GM19240 (cell line): Measurements from ENCODE around the gene YPEL2.

Source experiments
- DNase-seq: peaks from one replicate; pipeline ENCODE4 v3.0.0; 2011; ENCODE audit warnings: low spot score; ENCODE audit not compliant: insufficient read length

The YPEL2 gene

DNA sequence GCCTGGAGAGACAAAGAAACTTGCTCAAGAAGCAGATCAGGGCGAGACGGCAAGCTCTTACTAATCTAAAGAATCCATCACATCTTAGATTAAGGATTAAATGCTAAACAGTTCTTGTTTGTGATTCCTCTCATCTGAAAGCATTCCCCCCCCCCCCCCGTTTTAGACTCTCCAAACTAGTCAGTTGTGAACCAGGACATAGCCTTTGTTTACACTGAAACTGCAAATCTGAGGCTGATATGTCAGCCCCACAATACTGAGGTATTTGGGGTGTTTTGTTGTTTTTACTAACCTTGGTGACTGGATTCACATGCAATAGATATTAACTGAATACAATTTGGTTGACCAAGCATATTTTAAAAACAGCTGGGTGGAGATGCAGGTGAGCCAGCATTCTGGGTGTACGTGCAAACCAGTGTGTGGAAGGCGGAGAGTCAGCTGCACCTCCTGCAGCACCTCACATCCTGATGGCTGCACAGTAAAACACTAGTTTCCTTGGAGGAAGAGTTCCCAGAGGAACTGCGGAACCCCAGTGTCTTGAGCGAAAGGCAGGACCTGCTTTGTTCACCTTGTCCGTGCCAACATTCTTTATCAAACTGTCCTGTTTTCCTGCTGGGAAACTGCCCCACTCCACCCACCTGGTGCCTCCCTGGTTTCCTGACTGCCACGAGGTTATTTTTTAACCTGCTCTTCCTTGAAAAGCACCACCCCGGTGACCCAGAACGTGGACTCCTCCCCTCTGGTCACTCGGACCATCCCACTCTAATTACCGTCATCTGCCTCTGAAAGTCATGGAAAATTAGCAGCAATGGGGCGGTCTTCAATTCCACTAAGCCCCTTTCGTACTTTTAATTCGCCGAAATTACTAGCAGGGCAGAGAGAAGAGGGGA is 1.2 kb upstream of the YPEL2 start:
- DNase-seq, result no peak

GRCh38 chr17:59331929-59332748 is 684 bp downstream of the YPEL2 start:
- DNase-seq, result no peak

GRCh38 chr17:59332749-59333377 is 1.4 kb downstream of the YPEL2 start:
- DNase-seq, result no peak

GRCh38 chr17:59333836-59334235 is 2.4 kb downstream of the YPEL2 start:
- DNase-seq, result no peak

- no peak for DNase-seq
Measured at GRCh38 chr17:59335685-59336084, 4.2 kb downstream of the YPEL2 start.

DNA sequence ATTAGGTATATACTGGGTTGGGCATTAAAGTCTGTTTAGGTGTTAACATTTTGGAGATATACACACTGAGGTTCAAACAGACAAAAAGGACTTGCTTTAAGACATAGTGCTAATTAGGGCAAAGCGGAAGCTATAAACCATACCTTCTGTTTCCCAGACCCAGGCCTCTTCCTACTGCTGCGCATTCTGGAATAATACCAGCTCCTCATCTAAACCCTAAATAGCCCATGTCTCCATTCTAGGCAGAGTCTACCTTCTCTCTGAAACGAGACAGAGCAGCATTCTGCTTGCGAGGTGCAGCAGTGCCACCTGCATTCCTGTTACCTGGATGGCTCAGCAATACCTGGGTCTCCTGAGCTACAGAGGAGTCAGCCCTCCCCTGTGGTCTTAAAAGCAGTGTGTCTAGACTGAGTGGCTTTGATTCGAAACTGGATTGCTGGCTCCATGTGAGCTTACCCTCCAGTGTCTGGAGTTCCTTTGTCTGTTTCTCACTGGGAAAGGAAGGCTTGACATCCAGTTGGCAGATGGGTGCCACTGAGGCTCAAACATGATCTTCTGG is 6.4 kb downstream of the YPEL2 start:
- no peak for DNase-seq

DNA sequence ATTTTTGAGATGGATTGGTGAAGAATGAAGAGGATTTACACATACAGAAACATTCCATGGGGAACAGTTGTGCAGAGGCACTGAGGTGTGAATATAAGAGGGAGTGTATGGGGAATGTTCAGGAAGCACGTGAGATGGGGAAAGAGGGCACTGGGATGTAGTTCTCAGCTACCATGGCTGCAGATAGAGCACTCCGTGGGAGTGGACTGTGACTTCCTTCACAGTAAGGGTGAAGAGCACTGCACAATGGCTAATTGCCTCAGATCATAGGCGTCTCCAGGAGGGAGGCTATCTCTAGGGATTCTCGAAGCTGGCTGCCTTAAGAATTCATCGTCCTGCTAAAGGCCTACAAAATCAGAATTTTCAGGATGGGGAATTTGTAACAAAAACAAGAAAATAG is 7.0 kb downstream of the YPEL2 start:
- no peak for DNase-seq

GRCh38 chr17:59341922-59342321 is 10.5 kb downstream of the YPEL2 start:
- DNase-seq, result no peak

- DNase-seq, result no peak
Measured at GRCh38 chr17:59342681-59343131, 11.3 kb downstream of the YPEL2 start.

DNA sequence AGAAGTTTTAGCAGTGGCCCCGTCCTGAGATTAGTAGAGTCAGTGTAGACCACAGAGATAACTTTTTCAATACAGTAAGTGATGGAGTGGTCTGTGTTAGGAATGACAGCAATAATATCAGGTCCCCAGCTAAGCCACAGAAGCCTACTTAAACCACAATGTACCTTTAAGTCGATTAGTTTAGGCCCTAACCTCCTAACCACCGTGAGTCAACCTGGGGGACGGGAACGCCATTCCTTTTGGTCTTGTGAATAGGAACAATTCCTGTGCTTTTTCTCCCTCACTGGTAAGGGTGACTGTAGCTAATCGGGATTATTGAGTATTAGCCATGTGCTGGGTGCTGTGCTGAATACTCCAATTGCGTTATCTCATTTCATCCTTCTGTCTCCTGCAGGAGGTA is 14.0 kb downstream of the YPEL2 start:
- DNase-seq, result no peak

GRCh38 chr17:59346341-59346740 is 14.9 kb downstream of the YPEL2 start:
- no peak for DNase-seq

DNA sequence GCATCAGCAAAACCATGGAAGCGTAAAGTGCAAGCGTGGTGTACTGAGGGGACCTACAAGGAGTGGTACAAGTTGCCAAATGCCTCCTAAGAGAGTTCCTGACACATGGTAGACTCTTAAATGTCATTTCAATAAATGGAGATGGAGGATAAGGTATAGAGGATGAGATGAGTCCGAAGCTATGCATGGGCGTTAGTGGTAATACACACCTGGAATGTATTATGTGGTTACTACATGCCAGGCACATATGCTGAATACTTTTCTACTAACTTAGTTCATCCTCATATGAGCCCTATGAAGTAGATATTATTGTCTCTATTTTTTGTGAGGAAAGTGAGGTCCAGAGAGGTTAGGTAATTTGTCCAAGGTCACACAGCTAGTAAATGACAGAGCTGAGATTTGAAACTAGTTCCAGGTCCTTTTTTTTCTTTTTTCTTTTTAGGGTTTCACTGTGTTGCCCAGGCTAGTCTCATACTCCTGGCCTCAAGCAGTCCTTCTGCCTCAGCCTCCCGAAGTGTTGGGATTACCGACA is 15.5 kb downstream of the YPEL2 start:
- DNase-seq, result no peak

GRCh38 chr17:59347975-59348391 is 16.5 kb downstream of the YPEL2 start:
- no peak for DNase-seq

- DNase-seq, result no peak
Measured at GRCh38 chr17:59349178-59349577, 17.7 kb downstream of the YPEL2 start.

DNA sequence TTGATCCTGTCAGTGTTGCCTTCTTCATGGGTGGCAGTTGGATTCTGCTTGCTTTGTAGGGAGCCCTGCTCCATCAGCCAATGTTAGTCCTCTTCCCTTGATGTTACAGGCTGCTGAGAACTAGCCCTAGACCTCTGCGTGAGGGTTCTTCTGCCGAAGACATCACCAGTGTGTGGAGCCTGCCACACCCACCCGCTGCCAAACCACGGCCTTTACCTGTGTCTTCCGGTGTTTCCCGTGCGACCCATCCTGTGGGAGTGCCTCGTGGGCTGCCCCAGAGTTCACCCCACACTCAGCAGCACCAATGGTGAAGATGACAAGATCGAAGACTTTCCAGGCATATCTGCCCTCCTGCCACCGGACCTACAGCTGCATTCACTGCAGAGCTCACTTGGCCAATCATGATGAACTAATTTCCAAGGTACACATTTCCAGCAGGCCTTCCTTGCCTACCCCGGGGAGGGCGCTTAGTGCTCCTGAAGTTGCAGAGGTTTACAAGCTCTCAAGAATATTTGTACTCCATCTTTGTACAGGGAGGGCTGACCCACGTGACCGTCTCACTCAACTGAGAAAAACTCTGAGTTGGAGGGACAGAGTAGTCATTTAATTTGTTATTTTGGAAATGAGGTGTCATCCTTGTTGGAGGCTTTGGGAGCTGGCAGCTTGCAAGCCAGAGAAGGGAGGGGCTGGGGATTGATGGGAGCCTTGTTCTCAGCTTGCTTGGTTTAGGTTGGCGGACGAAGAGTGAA is 21.8 kb downstream of the YPEL2 start:
- DNase-seq, result no peak

DNA sequence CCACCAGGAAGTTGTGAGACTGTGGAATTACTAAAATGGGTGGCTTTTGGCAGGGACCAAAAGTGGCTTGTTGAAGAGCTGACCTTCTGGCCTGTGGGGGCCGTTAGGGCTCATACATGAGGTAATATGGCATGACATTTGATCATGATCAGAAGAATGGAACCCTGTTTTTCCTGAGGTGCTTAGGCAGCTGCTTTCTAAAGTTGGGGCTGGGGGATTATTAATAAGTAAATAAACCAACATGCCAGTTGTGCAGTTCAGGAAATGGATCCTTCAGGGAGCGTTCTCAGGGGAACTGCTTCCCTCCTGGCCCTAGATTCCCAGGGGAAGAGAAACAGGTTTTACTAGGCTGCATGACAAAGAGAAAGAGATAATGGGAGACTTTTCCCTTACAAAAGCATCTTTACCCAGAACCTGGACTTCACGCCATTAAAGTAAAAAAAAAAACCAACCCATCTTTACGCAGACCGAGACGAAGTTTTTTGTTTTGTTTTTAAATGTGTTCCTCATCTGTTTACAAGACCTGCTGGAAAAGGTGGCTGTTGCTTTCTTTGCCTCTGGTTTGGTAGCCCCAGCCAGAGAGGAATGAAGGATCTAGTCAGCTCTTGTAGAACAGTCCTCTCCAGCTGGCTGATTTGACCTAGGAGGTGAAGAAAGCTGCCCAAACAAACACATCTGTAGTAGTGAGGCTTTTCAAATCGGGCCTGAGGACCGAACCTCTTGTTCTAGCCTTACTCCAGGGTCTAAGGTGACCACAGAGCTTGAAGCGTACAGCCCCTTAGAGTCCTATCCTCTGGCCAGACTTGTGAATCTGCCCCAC is 22.7 kb downstream of the YPEL2 start:
- no peak for DNase-seq

GRCh38 chr17:59355030-59355701 is 23.7 kb downstream of the YPEL2 start:
- DNase-seq, result no peak

GRCh38 chr17:59355702-59356325 is 24.4 kb downstream of the YPEL2 start:
- DNase-seq, result no peak
